Esophagus squamous epithelium (tissue), 5 donors: Measurements from ENCODE around the gene SMARCE1. TPM values are rescaled to one million over a fixed set of nuclear protein-coding genes. Genes with fewer than 3 reads are reported as not detected.

Experiments used
- DNase-seq: peaks from one replicate; lab custom pipeline; 2025; lab: John Stamatoyannopoulos, UW
- H3K27ac ChIP-seq, 4 donors: fragments of 200-600 bp; sonication (generic); one replicate each; pipeline ENCODE4 v1.5.1; 2016 to 2019; ENCODE audit warnings: mild to moderate bottlenecking in 1 of 4
- H3K27me3 ChIP-seq, 4 donors: fragments of 200-600 bp; sonication (generic); 1 replicate in 3 of 4; 2 replicates in 1 of 4; pipeline versions ENCODE4 v1.5.1 to v1.6.0; 2017 to 2021; ENCODE audit warnings: antibody characterized with exemption in 1 of 4
- H3K36me3 ChIP-seq, 3 donors: fragments of 200-600 bp; sonication (generic); one replicate each; pipeline ENCODE4 v1.5.1; 2016 to 2019
- H3K4me1 ChIP-seq, 3 donors: fragments of 200-600 bp; sonication (generic); one replicate each; pipeline ENCODE4 v1.5.1; 2017 to 2019
- H3K4me3 ChIP-seq, 4 donors: fragments of 200-600 bp; sonication (generic); 1 replicate in 3 of 4; 2 replicates in 1 of 4; pipeline ENCODE4 v1.5.1; 2016 to 2019; ENCODE audit warnings: mild to moderate bottlenecking in 2 of 4, moderate library complexity in 1 of 4
- H3K9me3 ChIP-seq, 3 donors: fragments of 200-600 bp; sonication (generic); one replicate each; pipeline ENCODE4 v1.5.1; 2016 to 2019
- CTCF ChIP-seq, 6 experiments: fragments of 450-650 bp in 4 of 6; fragments of 200-600 bp in 2 of 6; sonication (generic) in 2 of 6; IDR thresholded peaks; one replicate each; pipeline ENCODE4 v1.5.1; 2016 to 2019; ENCODE audit warnings: antibody characterized with exemption in 6 of 6, mild to moderate bottlenecking in 4 of 6, moderate library complexity in 4 of 6
- POLR2A ChIP-seq, 4 donors: fragments of 450-650 bp; IDR thresholded peaks; one replicate each; pipeline ENCODE4 v1.6.1; 2017; ENCODE audit warnings: antibody characterized with exemption in 4 of 4, mild to moderate bottlenecking in 4 of 4, moderate library complexity in 3 of 4
- WGBS, 2 donors: methylation state at CpG; one replicate each; pipeline ENCODE4 v1.1.5; 2018; 5-methylcytosine and 5-hydroxymethylcytosine counted together
- intact Hi-C: fragments of 100-400 bp; cut with DNase I; formaldehyde crosslinking; loops from one replicate; pipeline ENCODE4 v1.15.0; 2022
- total RNA-seq, 4 donors: library from RNA; depleted of rRNA; stranded (reverse); fragments of >200 nt; gene quantifications; one replicate each; pipeline ENCODE4 v1.1.0, GENCODE V29; 2016
- donor health status: DM: yes; HTN: yes; CAD: no.

Gene SMARCE1
- total RNA-seq, 4 donors from 2014 or later: 47.2 to 89.3 (median 62.5) TPM

DNA sequence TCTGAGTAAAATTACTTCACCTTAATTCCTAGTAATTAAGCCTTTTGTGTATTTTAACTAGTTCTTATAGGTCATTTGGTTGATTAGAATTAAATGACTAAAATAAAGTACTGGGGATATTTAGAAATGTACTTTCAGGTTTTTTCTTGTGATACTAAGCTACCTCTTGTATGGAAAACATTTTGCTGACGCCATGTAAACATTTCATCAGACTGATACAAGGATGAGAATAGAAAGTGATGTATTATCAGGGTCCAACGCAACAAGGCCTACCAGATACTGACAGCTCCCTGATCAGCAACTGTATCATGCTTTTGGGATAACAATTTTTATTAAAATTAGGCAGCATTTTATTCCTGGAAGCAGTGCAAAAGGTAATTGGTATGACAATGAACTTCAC lies 1.7 kb downstream of the SMARCE1 start:
- no peak for TF ChIP-seq POLR2A (IDR thresholded peaks at IDR 0.05)
- no peak for TF ChIP-seq CTCF (IDR thresholded peaks at IDR 0.05)
- peaks cover 11 to 44% (median 24%) of the 10 kb centered on the region in 3 donors for H3K4me1 ChIP-seq
- intact Hi-C loops: no loop called here
- H3K27me3 ChIP-seq: no peaks in the 10 kb centered on the region
- peak overlapping the region in 1 of 4 donors; percentile 99 for H3K27ac ChIP-seq
- H3K9me3 ChIP-seq: no peaks in the 10 kb centered on the region
- peaks cover 0 to 45% (median 0%) of the 10 kb centered on the region in 3 donors for H3K36me3 ChIP-seq
- 73 to 81% methylated on average over 2 of the region's 2 CpGs for WGBS, 2 donors
- DNase-seq: no peak
- no peak overlapping the region for H3K4me3 ChIP-seq

DNA sequence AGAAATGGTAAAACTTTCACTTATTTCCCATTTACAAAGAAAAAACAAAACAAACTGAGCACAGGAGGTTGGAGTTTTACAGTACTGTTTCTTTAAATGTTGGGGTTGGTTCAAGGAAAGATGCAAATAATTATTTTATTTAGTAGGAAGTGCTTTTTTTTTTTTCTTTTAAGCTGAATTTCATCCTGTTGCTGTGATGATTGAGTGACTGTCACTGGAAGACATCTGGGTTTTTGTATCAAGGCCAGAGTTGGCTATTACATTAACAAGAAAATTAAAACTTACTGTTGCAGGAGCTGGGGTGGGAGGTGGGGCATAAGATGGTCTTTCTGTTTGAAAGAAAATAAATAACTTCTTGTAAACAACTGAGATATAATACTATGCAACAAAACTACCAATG lies 2.3 kb downstream of the SMARCE1 start:
- no peaks in the 10 kb centered on the region for H3K9me3 ChIP-seq
- peaks cover 0 to 52% (median 0%) of the 10 kb centered on the region in 3 donors for H3K36me3 ChIP-seq
- H3K27ac ChIP-seq: no peak overlapping the region
- no peak overlapping the region for H3K4me3 ChIP-seq
- peaks cover 11 to 44% (median 24%) of the 10 kb centered on the region in 3 donors for H3K4me1 ChIP-seq
- no peak for DNase-seq
- H3K27me3 ChIP-seq: no peaks in the 10 kb centered on the region
- TF ChIP-seq POLR2A (IDR thresholded peaks at IDR 0.05): no peak
- TF ChIP-seq CTCF (IDR thresholded peaks at IDR 0.05): no peak
- intact Hi-C loops: no loop called here

DNA sequence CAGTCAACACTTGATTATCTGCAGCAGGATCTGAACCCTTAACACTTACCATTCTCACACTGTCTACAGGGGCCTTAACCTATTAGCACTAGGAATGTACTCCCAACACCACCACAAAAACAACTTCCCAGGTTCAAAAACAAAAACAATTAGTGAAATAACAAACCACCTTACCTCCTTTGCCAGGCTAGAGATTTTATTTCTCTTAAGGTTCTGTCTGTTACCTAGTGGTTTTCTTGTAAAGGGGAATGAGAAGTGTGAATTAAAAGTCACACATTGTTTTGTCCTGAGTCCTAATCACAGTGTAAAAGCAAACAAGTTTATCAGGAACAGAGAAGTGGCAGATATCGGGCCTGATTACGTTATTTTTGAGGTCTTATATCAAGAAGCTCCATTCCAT lies 9.7 kb downstream of the SMARCE1 start:
- 74 to 83% methylated on average over 2 of the region's 2 CpGs for WGBS, 2 donors
- no peak for DNase-seq
- peaks cover 5 to 98% (median 31%) of the 10 kb centered on the region in 3 donors for H3K36me3 ChIP-seq

GRCh38 chr17:40633871-40634270 lies 13.7 kb downstream of the SMARCE1 start:
- no peaks in the 10 kb centered on the region for H3K9me3 ChIP-seq
- no peak for DNase-seq
- no peaks in the 10 kb centered on the region for H3K27me3 ChIP-seq
- intact Hi-C loops: no loop called here
- H3K4me3 ChIP-seq: no peak overlapping the region
- peaks cover 0 to 12% (median 0%) of the 10 kb centered on the region in 3 donors for H3K4me1 ChIP-seq
- 55 to 58% methylated on average over 1 of the region's 1 CpG for WGBS, 2 donors
- peaks cover 5 to 100% (median 46%) of the 10 kb centered on the region in 3 donors for H3K36me3 ChIP-seq
- TF ChIP-seq CTCF (IDR thresholded peaks at IDR 0.05) (no peak), POLR2A (IDR thresholded peaks at IDR 0.05) (peak in 1 of 4 donors; percentile 5)
- H3K27ac ChIP-seq: no peak overlapping the region

More for the DNA sequence above, 9.7 kb downstream of the SMARCE1 start:
- intact Hi-C loops: no loop called here
- H3K27ac ChIP-seq: no peak overlapping the region
- peaks cover 0 to 14% (median 0%) of the 10 kb centered on the region in 3 donors for H3K4me1 ChIP-seq
- H3K9me3 ChIP-seq: no peaks in the 10 kb centered on the region
- no peak overlapping the region for H3K4me3 ChIP-seq
- no peaks in the 10 kb centered on the region for H3K27me3 ChIP-seq
- TF ChIP-seq CTCF (IDR thresholded peaks at IDR 0.05): no peak
- no peak for TF ChIP-seq POLR2A (IDR thresholded peaks at IDR 0.05)

- no peak for DNase-seq
- intact Hi-C loops: no loop called here
- peaks cover 10 to 100% (median 49%) of the 10 kb centered on the region in 3 donors for H3K36me3 ChIP-seq
- H3K4me3 ChIP-seq: no peak overlapping the region
- H3K9me3 ChIP-seq: no peaks in the 10 kb centered on the region
- 58 to 66% methylated on average over 9 of the region's 9 CpGs for WGBS, 2 donors
- H3K4me1 ChIP-seq: peaks cover 0 to 6% (median 0%) of the 10 kb centered on the region in 3 donors
- no peaks in the 10 kb centered on the region for H3K27me3 ChIP-seq
- TF ChIP-seq CTCF (IDR thresholded peaks at IDR 0.05): no peak
- no peak for TF ChIP-seq POLR2A (IDR thresholded peaks at IDR 0.05)
- no peak overlapping the region for H3K27ac ChIP-seq
These were observed 15.4 kb downstream of the SMARCE1 start for GRCh38 chr17:40632216-40632615.
